ENCODE data around the gene ADARB1. TPM values are rescaled to one million over a fixed set of nuclear protein-coding genes. Genes with fewer than 3 reads are reported as not detected.

Gene ADARB1
- total RNA-seq, 1 donor = 2.1 TPM

- peak; percentile 77 for DNase-seq (ENCODE audit: low read depth)
- no peak for TF ChIP-seq CTCF (IDR thresholded peaks at IDR 0.05; ENCODE audit: insufficient read depth, low read length)
- H3K4me3 ChIP-seq (ENCODE audit: low read depth, low read length) = peak overlapping the region; percentile 33
Observed at GRCh38 chr21:45033791-45034555, 40.4 kb upstream of the ADARB1 start.

GRCh38 chr21:45034556-45035476 lies 39.6 kb upstream of the ADARB1 start:
- TF ChIP-seq CTCF (IDR thresholded peaks at IDR 0.05; ENCODE audit: insufficient read depth, low read length) = no peak
- no peak for DNase-seq (ENCODE audit: low read depth)
- no peak overlapping the region for H3K4me3 ChIP-seq (ENCODE audit: low read depth, low read length)

- TF ChIP-seq CTCF (IDR thresholded peaks at IDR 0.05; ENCODE audit: insufficient read depth, low read length) = no peak
- no peak for DNase-seq (ENCODE audit: low read depth)
- H3K4me3 ChIP-seq (ENCODE audit: low read depth, low read length) = no peak overlapping the region
Observed at GRCh38 chr21:45035477-45035848, 38.9 kb upstream of the ADARB1 start.

- no peak for TF ChIP-seq CTCF (IDR thresholded peaks at IDR 0.05; ENCODE audit: insufficient read depth, low read length)
- no peak overlapping the region for H3K4me3 ChIP-seq (ENCODE audit: low read depth, low read length)
- no peak for DNase-seq (ENCODE audit: low read depth)
Observed at GRCh38 chr21:45036630-45037029, 37.8 kb upstream of the ADARB1 start.

- no peak for DNase-seq (ENCODE audit: low read depth)
- H3K4me3 ChIP-seq (ENCODE audit: low read depth, low read length) = no peak overlapping the region
- TF ChIP-seq CTCF (IDR thresholded peaks at IDR 0.05; ENCODE audit: insufficient read depth, low read length) = no peak
Observed at GRCh38 chr21:45037986-45038385, 36.4 kb upstream of the ADARB1 start.

- TF ChIP-seq CTCF (IDR thresholded peaks at IDR 0.05; ENCODE audit: insufficient read depth, low read length) = no peak
- H3K4me3 ChIP-seq (ENCODE audit: low read depth, low read length) = no peak overlapping the region
- no peak for DNase-seq (ENCODE audit: low read depth)
Observed at GRCh38 chr21:45039317-45040156, 34.8 kb upstream of the ADARB1 start.
